OCI-LY3 (cell line): Measurements from ENCODE around the gene COL3A1.

Source experiments
- EZH2phosphoT487 ChIP-seq: fragments of 200-600 bp; shearing (Covaris generic); IDR thresholded peaks from 2 replicates; pipeline ENCODE4 v1.6.1; 2018; ENCODE audit warnings: antibody characterized with exemption, mixed run types, low read depth
- TF ChIP-seq, protein P1 (sequence below): fragments of 200-600, 300-600 bp; sonication (generic); IDR thresholded peaks from 2 replicates; pipeline ENCODE4 v1.5.1; 2014; ENCODE audit warnings: antibody characterized with exemption, low read length, low read depth

DNA sequence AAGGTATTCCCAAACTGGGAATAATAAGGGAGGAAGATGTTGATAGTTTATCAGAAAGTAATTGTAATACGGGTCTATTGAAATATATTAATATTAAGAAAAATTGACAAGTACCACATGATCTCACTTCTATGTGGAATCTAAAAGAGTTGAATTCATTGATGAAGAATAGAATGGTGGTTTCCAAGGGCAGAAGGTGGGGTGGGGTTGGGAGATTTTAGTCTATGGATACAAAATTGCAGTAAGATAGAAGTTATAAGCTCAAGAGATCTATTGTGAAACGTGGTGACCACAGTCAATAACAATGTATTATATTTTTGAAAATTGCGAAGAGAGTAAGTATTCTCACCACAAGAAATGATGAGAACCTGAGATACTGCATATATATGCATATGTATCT lies 38.9 kb downstream of the COL3A1 start:
- TF ChIP-seq, protein P1, sequence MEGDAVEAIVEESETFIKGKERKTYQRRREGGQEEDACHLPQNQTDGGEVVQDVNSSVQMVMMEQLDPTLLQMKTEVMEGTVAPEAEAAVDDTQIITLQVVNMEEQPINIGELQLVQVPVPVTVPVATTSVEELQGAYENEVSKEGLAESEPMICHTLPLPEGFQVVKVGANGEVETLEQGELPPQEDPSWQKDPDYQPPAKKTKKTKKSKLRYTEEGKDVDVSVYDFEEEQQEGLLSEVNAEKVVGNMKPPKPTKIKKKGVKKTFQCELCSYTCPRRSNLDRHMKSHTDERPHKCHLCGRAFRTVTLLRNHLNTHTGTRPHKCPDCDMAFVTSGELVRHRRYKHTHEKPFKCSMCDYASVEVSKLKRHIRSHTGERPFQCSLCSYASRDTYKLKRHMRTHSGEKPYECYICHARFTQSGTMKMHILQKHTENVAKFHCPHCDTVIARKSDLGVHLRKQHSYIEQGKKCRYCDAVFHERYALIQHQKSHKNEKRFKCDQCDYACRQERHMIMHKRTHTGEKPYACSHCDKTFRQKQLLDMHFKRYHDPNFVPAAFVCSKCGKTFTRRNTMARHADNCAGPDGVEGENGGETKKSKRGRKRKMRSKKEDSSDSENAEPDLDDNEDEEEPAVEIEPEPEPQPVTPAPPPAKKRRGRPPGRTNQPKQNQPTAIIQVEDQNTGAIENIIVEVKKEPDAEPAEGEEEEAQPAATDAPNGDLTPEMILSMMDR, result no peak
- no peak for TF ChIP-seq EZH2phosphoT487
